ENCODE measurements around the gene TMCC2.
"Not testable (repeated sequence)": the region's sequence is repeated elsewhere in the genome, so short reads cannot be mapped to it uniquely, and the experiment has no call there.

TMCC2 gene

GRCh38 chr1:205227584-205228013 is at the start of gene TMCC2:
TSS of gene TMCC2 (plus strand) at chr1:205227946. CDS start at chr1:205228565, 619 bp downstream.
- Histone ChIP-seq H3K9me3 (ENCODE audit: control insufficient read depth in 1 of 2, low read length in 2 of 2) (no peaks in the 10 kb centered on the region), H3K27ac (ENCODE audit: low read length) (no peak within 1 kb of the TSS), H3K4me3 (ENCODE audit: low read depth in 1 of 2, low read length in 2 of 2) (peak within 1 kb of the TSS; percentile 62 to 79), H3K36me3 (ENCODE audit: control insufficient read depth in 1 of 2, insufficient read depth in 2 of 2, low read length in 2 of 2) (no peaks in the 10 kb centered on the region), H3K27me3 (ENCODE audit: low read depth, low read length) (no peaks in the 10 kb centered on the region), H3K4me1 (ENCODE audit: control insufficient read depth in 1 of 2, insufficient read depth in 2 of 2, low read length in 2 of 2) (peaks cover 6 to 26% of the 10 kb centered on the region in 2 donors)

GRCh38 chr1:205179842-205180241 is 47.9 kb upstream of the TMCC2 start:
- Histone ChIP-seq H3K36me3 (ENCODE audit: control insufficient read depth in 1 of 2, insufficient read depth in 2 of 2, low read length in 2 of 2) (peaks cover 0 to 6% of the 10 kb centered on the region in 2 donors), H3K27ac (ENCODE audit: low read length) (no peak overlapping the region), H3K27me3 (ENCODE audit: low read depth, low read length) (no peaks in the 10 kb centered on the region), H3K4me1 (ENCODE audit: control insufficient read depth in 1 of 2, insufficient read depth in 2 of 2, low read length in 2 of 2) (peaks cover 5 to 22% of the 10 kb centered on the region in 2 donors), H3K4me3 (ENCODE audit: low read depth in 1 of 2, low read length in 2 of 2) (no peak overlapping the region), H3K9me3 (ENCODE audit: control insufficient read depth in 1 of 2, low read length in 2 of 2) (no peaks in the 10 kb centered on the region)

- H3K27me3 ChIP-seq (ENCODE audit: low read depth, low read length); H3K36me3 ChIP-seq (ENCODE audit: control insufficient read depth in 1 of 2, insufficient read depth in 2 of 2, low read length in 2 of 2); H3K27ac ChIP-seq (ENCODE audit: low read length); H3K9me3 ChIP-seq (ENCODE audit: control insufficient read depth in 1 of 2, low read length in 2 of 2); H3K4me3 ChIP-seq (ENCODE audit: low read depth in 1 of 2, low read length in 2 of 2): not testable (repeated sequence)
- peaks cover 5 to 17% of the 10 kb centered on the region in 2 donors for H3K4me1 ChIP-seq (ENCODE audit: control insufficient read depth in 1 of 2, insufficient read depth in 2 of 2, low read length in 2 of 2)
These were observed 47.4 kb upstream of the TMCC2 start for GRCh38 chr1:205180331-205180730.

GRCh38 chr1:205182930-205183329 is 44.8 kb upstream of the TMCC2 start:
- Histone ChIP-seq H3K9me3 (ENCODE audit: control insufficient read depth in 1 of 2, low read length in 2 of 2) (no peaks in the 10 kb centered on the region), H3K36me3 (ENCODE audit: control insufficient read depth in 1 of 2, insufficient read depth in 2 of 2, low read length in 2 of 2) (peaks cover 6% of the 10 kb centered on the region in 2 donors), H3K4me3 (ENCODE audit: low read depth in 1 of 2, low read length in 2 of 2) (no peak overlapping the region), H3K27me3 (ENCODE audit: low read depth, low read length) (no peaks in the 10 kb centered on the region), H3K27ac (ENCODE audit: low read length) (no peak overlapping the region), H3K4me1 (ENCODE audit: control insufficient read depth in 1 of 2, insufficient read depth in 2 of 2, low read length in 2 of 2) (peaks cover 0 to 15% of the 10 kb centered on the region in 2 donors)

GRCh38 chr1:205183676-205184335 is 43.9 kb upstream of the TMCC2 start:
- Histone ChIP-seq H3K4me1 (ENCODE audit: control insufficient read depth in 1 of 2, insufficient read depth in 2 of 2, low read length in 2 of 2) (peaks cover 0 to 15% of the 10 kb centered on the region in 2 donors), H3K4me3 (ENCODE audit: low read depth in 1 of 2, low read length in 2 of 2) (no peak overlapping the region), H3K36me3 (ENCODE audit: control insufficient read depth in 1 of 2, insufficient read depth in 2 of 2, low read length in 2 of 2) (peaks cover 6% of the 10 kb centered on the region in 2 donors), H3K9me3 (ENCODE audit: control insufficient read depth in 1 of 2, low read length in 2 of 2) (no peaks in the 10 kb centered on the region), H3K27ac (ENCODE audit: low read length) (peak overlapping the region; percentile 19), H3K27me3 (ENCODE audit: low read depth, low read length) (no peaks in the 10 kb centered on the region)

- H3K27ac ChIP-seq (ENCODE audit: low read length), result no peak overlapping the region
- H3K4me1 ChIP-seq (ENCODE audit: control insufficient read depth in 1 of 2, insufficient read depth in 2 of 2, low read length in 2 of 2), result peaks cover 0 to 25% of the 10 kb centered on the region in 2 donors
- peaks cover 6% of the 10 kb centered on the region in 2 donors for H3K36me3 ChIP-seq (ENCODE audit: control insufficient read depth in 1 of 2, insufficient read depth in 2 of 2, low read length in 2 of 2)
- H3K4me3 ChIP-seq (ENCODE audit: low read depth in 1 of 2, low read length in 2 of 2), result no peak overlapping the region
- H3K27me3 ChIP-seq (ENCODE audit: low read depth, low read length), result no peaks in the 10 kb centered on the region
- no peaks in the 10 kb centered on the region for H3K9me3 ChIP-seq (ENCODE audit: control insufficient read depth in 1 of 2, low read length in 2 of 2)
These were observed 41.6 kb upstream of the TMCC2 start for GRCh38 chr1:205186191-205186590.

GRCh38 chr1:205187420-205187819 is 40.3 kb upstream of the TMCC2 start:
- Histone ChIP-seq H3K4me1 (ENCODE audit: control insufficient read depth in 1 of 2, insufficient read depth in 2 of 2, low read length in 2 of 2) (peaks cover 0 to 31% of the 10 kb centered on the region in 2 donors), H3K4me3 (ENCODE audit: low read depth in 1 of 2, low read length in 2 of 2) (no peak overlapping the region), H3K27me3 (ENCODE audit: low read depth, low read length) (no peaks in the 10 kb centered on the region), H3K27ac (ENCODE audit: low read length) (no peak overlapping the region), H3K36me3 (ENCODE audit: control insufficient read depth in 1 of 2, insufficient read depth in 2 of 2, low read length in 2 of 2) (peaks cover 6% of the 10 kb centered on the region in 2 donors), H3K9me3 (ENCODE audit: control insufficient read depth in 1 of 2, low read length in 2 of 2) (no peaks in the 10 kb centered on the region)

GRCh38 chr1:205188098-205188497 is 39.6 kb upstream of the TMCC2 start:
- peaks cover 0 to 26% of the 10 kb centered on the region in 2 donors for H3K4me1 ChIP-seq (ENCODE audit: control insufficient read depth in 1 of 2, insufficient read depth in 2 of 2, low read length in 2 of 2)
- H3K27ac ChIP-seq (ENCODE audit: low read length), result no peak overlapping the region
- no peak overlapping the region for H3K4me3 ChIP-seq (ENCODE audit: low read depth in 1 of 2, low read length in 2 of 2)
- peaks cover 6% of the 10 kb centered on the region in 2 donors for H3K36me3 ChIP-seq (ENCODE audit: control insufficient read depth in 1 of 2, insufficient read depth in 2 of 2, low read length in 2 of 2)
- no peaks in the 10 kb centered on the region for H3K27me3 ChIP-seq (ENCODE audit: low read depth, low read length)
- H3K9me3 ChIP-seq (ENCODE audit: control insufficient read depth in 1 of 2, low read length in 2 of 2), result no peaks in the 10 kb centered on the region

GRCh38 chr1:205188596-205188995 is 39.1 kb upstream of the TMCC2 start:
- H3K4me3 ChIP-seq (ENCODE audit: low read depth in 1 of 2, low read length in 2 of 2), result no peak overlapping the region
- peaks cover 0 to 21% of the 10 kb centered on the region in 2 donors for H3K4me1 ChIP-seq (ENCODE audit: control insufficient read depth in 1 of 2, insufficient read depth in 2 of 2, low read length in 2 of 2)
- no peaks in the 10 kb centered on the region for H3K27me3 ChIP-seq (ENCODE audit: low read depth, low read length)
- H3K9me3 ChIP-seq (ENCODE audit: control insufficient read depth in 1 of 2, low read length in 2 of 2), result no peaks in the 10 kb centered on the region
- H3K27ac ChIP-seq (ENCODE audit: low read length), result no peak overlapping the region
- H3K36me3 ChIP-seq (ENCODE audit: control insufficient read depth in 1 of 2, insufficient read depth in 2 of 2, low read length in 2 of 2), result peaks cover 6% of the 10 kb centered on the region in 2 donors

GRCh38 chr1:205189131-205189530 is 38.6 kb upstream of the TMCC2 start:
- Histone ChIP-seq H3K36me3 (ENCODE audit: control insufficient read depth in 1 of 2, insufficient read depth in 2 of 2, low read length in 2 of 2) (peaks cover 6% of the 10 kb centered on the region in 2 donors), H3K27ac (ENCODE audit: low read length) (no peak overlapping the region), H3K4me1 (ENCODE audit: control insufficient read depth in 1 of 2, insufficient read depth in 2 of 2, low read length in 2 of 2) (peaks cover 0 to 16% of the 10 kb centered on the region in 2 donors), H3K9me3 (ENCODE audit: control insufficient read depth in 1 of 2, low read length in 2 of 2) (no peaks in the 10 kb centered on the region), H3K4me3 (ENCODE audit: low read depth in 1 of 2, low read length in 2 of 2) (no peak overlapping the region), H3K27me3 (ENCODE audit: low read depth, low read length) (no peaks in the 10 kb centered on the region)

GRCh38 chr1:205190845-205191577 is 36.7 kb upstream of the TMCC2 start:
- H3K4me3 ChIP-seq (ENCODE audit: low read depth in 1 of 2, low read length in 2 of 2), result no peak overlapping the region
- peaks cover 6% of the 10 kb centered on the region in 2 donors for H3K36me3 ChIP-seq (ENCODE audit: control insufficient read depth in 1 of 2, insufficient read depth in 2 of 2, low read length in 2 of 2)
- peaks cover 0 to 22% of the 10 kb centered on the region in 2 donors for H3K4me1 ChIP-seq (ENCODE audit: control insufficient read depth in 1 of 2, insufficient read depth in 2 of 2, low read length in 2 of 2)
- H3K27me3 ChIP-seq (ENCODE audit: low read depth, low read length), result no peaks in the 10 kb centered on the region
- no peaks in the 10 kb centered on the region for H3K9me3 ChIP-seq (ENCODE audit: control insufficient read depth in 1 of 2, low read length in 2 of 2)
- H3K27ac ChIP-seq (ENCODE audit: low read length), result no peak overlapping the region
